Measurements from ENCODE around the gene DAB2. TPM values are rescaled to one million over a fixed set of nuclear protein-coding genes. Genes with fewer than 3 reads are reported as not detected.

The DAB2 gene
- 27.8 and 35.2 TPM in 2 replicates for polyA plus RNA-seq

GRCh38 chr5:39424736-39425637 lies at the start of gene DAB2:
Gene DAB2, minus strand, starts transcription at chr5:39424980. Its CDS starts 30,660 bp downstream, at chr5:39394320.

GRCh38 chr5:39364367-39364766 lies 60.4 kb downstream of the DAB2 start, which contains the start of gene C9:
Gene C9, minus strand, starts transcription at chr5:39364495. Its CDS starts 31 bp downstream, at chr5:39364464.

Other genes starting within 250 kb of the DAB2 start
- gene FYB1, start 205.4 kb downstream of the DAB2 start, polyA plus RNA-seq = 0.87 TPM in 1 of 2 replicates, not detected in the other
- 0.08 TPM in 1 of 2 replicates, not detected in the other for gene C9, start 60.5 kb downstream of the DAB2 start, polyA plus RNA-seq

Data from Purkinje cell (primary cell).